ENCODE data around the gene TOPAZ1.

TOPAZ1 gene

GRCh38 chr3:44248152-44248551 lies 6.5 kb downstream of the TOPAZ1 start:
- DNase-seq (ENCODE audit: low read depth) = no peak

GRCh38 chr3:44252332-44252959 lies 10.8 kb downstream of the TOPAZ1 start:
- DNase-seq (ENCODE audit: low read depth) = no peak

GRCh38 chr3:44259404-44259803 lies 17.7 kb downstream of the TOPAZ1 start:
- no peak for DNase-seq (ENCODE audit: low read depth)

- DNase-seq (ENCODE audit: low read depth) = no peak
These were observed 22.5 kb downstream of the TOPAZ1 start for GRCh38 chr3:44264146-44264545.

- no peak for DNase-seq (ENCODE audit: low read depth)
These were observed 24.1 kb downstream of the TOPAZ1 start for GRCh38 chr3:44265815-44266214.

GRCh38 chr3:44272191-44272590 lies 30.5 kb downstream of the TOPAZ1 start:
- no peak for DNase-seq (ENCODE audit: low read depth)

- DNase-seq (ENCODE audit: low read depth) = no peak
These were observed 36.2 kb downstream of the TOPAZ1 start for GRCh38 chr3:44277925-44278324.

- DNase-seq (ENCODE audit: low read depth) = no peak
These were observed 38.4 kb downstream of the TOPAZ1 start for GRCh38 chr3:44280077-44280476.

- no peak for DNase-seq (ENCODE audit: low read depth)
These were observed 38.9 kb downstream of the TOPAZ1 start for GRCh38 chr3:44280631-44281030.

GRCh38 chr3:44284949-44285348 lies 43.3 kb downstream of the TOPAZ1 start:
- DNase-seq (ENCODE audit: low read depth) = no peak

- no peak for DNase-seq (ENCODE audit: low read depth)
These were observed 48.3 kb downstream of the TOPAZ1 start for GRCh38 chr3:44289882-44290462.

GRCh38 chr3:44292276-44292675 lies 50.6 kb downstream of the TOPAZ1 start:
- no peak for DNase-seq (ENCODE audit: low read depth)

GRCh38 chr3:44292947-44293346 lies 51.3 kb downstream of the TOPAZ1 start:
- DNase-seq (ENCODE audit: low read depth) = no peak

GRCh38 chr3:44297255-44297654 lies 55.6 kb downstream of the TOPAZ1 start:
- DNase-seq (ENCODE audit: low read depth) = no peak

GRCh38 chr3:44301746-44302145 lies 60.1 kb downstream of the TOPAZ1 start:
- DNase-seq (ENCODE audit: low read depth) = no peak

GRCh38 chr3:44309500-44309899 lies 67.8 kb downstream of the TOPAZ1 start:
- DNase-seq (ENCODE audit: low read depth) = no peak

GRCh38 chr3:44318891-44319311 lies 77.2 kb downstream of the TOPAZ1 start:
- no peak for DNase-seq (ENCODE audit: low read depth)

- DNase-seq (ENCODE audit: low read depth) = no peak
These were observed 79.6 kb downstream of the TOPAZ1 start for GRCh38 chr3:44321335-44321734.

- DNase-seq (ENCODE audit: low read depth) = no peak
These were observed 81.8 kb downstream of the TOPAZ1 start for GRCh38 chr3:44323341-44323955.

GRCh38 chr3:44324584-44324983 lies 82.9 kb downstream of the TOPAZ1 start:
- no peak for DNase-seq (ENCODE audit: low read depth)

GRCh38 chr3:44326019-44326418 lies 84.3 kb downstream of the TOPAZ1 start:
- no peak for DNase-seq (ENCODE audit: low read depth)

- DNase-seq (ENCODE audit: low read depth) = no peak
These were observed 84.8 kb downstream of the TOPAZ1 start for GRCh38 chr3:44326515-44326914.

GRCh38 chr3:44329946-44330345 lies 88.3 kb downstream of the TOPAZ1 start:
- DNase-seq (ENCODE audit: low read depth) = no peak

- no peak for DNase-seq (ENCODE audit: low read depth)
These were observed 88.8 kb downstream of the TOPAZ1 start for GRCh38 chr3:44330444-44330843.

Data from stimulated activated CD8-positive, alpha-beta memory T cell treated with anti-CD3 and anti-CD28 coated beads, Interleukin-12 subunit alpha, Interleukin-12 subunit beta, amount 100 ng/mL, for 4 hours (primary cell).